Panc1 (cell line): ENCODE measurements around the gene TRAF6.

ENCODE experiments used
- POLR2AphosphoS5 ChIP-seq: IDR thresholded peaks from 2 replicates; pipeline ENCODE4 v1.6.1; 2012; ENCODE audit warnings: mild to moderate bottlenecking, low read depth, low read length, moderate library complexity
- TF ChIP-seq, protein P1 (sequence below): fragments of 450-650 bp; IDR thresholded peaks from 2 replicates; pipeline ENCODE4 v1.5.1; 2017; ENCODE audit warnings: mild to moderate bottlenecking

GRCh38 chr11:36475192-36475591 is 34.9 kb downstream of the TRAF6 start:
- no peak for TF ChIP-seq POLR2AphosphoS5
- TF ChIP-seq, protein P1, sequence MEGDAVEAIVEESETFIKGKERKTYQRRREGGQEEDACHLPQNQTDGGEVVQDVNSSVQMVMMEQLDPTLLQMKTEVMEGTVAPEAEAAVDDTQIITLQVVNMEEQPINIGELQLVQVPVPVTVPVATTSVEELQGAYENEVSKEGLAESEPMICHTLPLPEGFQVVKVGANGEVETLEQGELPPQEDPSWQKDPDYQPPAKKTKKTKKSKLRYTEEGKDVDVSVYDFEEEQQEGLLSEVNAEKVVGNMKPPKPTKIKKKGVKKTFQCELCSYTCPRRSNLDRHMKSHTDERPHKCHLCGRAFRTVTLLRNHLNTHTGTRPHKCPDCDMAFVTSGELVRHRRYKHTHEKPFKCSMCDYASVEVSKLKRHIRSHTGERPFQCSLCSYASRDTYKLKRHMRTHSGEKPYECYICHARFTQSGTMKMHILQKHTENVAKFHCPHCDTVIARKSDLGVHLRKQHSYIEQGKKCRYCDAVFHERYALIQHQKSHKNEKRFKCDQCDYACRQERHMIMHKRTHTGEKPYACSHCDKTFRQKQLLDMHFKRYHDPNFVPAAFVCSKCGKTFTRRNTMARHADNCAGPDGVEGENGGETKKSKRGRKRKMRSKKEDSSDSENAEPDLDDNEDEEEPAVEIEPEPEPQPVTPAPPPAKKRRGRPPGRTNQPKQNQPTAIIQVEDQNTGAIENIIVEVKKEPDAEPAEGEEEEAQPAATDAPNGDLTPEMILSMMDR: no peak
